Tibial nerve (tissue), 4 donors: ENCODE results near the gene SLAIN2. TPM values are rescaled to one million over a fixed set of nuclear protein-coding genes. Genes with fewer than 3 reads are reported as not detected.

Source experiments
- DNase-seq, 2 donors: peaks; one replicate each; pipeline ENCODE4 v3.0.0-alpha.2; 2019; ENCODE audit warnings: low spot score in 2 of 2
- H3K27ac ChIP-seq, 4 donors: fragments of 200-600 bp; sonication (generic) in 3 of 4; one replicate each; pipeline ENCODE4 v1.5.1; 2017 to 2019; ENCODE audit warnings: mild to moderate bottlenecking in 1 of 4
- H3K27me3 ChIP-seq, 2 donors: fragments of 200-600 bp; sonication (generic) in 1 of 2; one replicate each; pipeline versions ENCODE4 v1.5.1 to v1.6.0; 2017 to 2019
- H3K36me3 ChIP-seq, 3 donors: fragments of 200-600 bp; sonication (generic); one replicate each; pipeline ENCODE4 v1.5.1; 2018 to 2019
- H3K4me1 ChIP-seq, 4 donors: fragments of 200-600 bp; sonication (generic) in 3 of 4; one replicate each; pipeline ENCODE4 v1.5.1; 2017 to 2019
- H3K4me3 ChIP-seq, 4 donors: fragments of 200-600 bp; sonication (generic) in 3 of 4; one replicate each; pipeline ENCODE4 v1.5.1; 2017 to 2019; ENCODE audit warnings: mild to moderate bottlenecking in 1 of 4, moderate library complexity in 1 of 4
- H3K9me3 ChIP-seq, 4 donors: fragments of 200-600 bp; sonication (generic) in 3 of 4; one replicate each; pipeline ENCODE4 v1.5.1; 2017 to 2019
- CTCF ChIP-seq, 5 experiments: fragments of 200-600 bp in 3 of 5; fragments of 450-650 bp in 2 of 5; sonication (generic) in 3 of 5; IDR thresholded peaks; one replicate each; pipeline ENCODE4 v1.5.1; 2016 to 2019; ENCODE audit warnings: antibody characterized with exemption in 5 of 5, mild to moderate bottlenecking in 3 of 5, moderate library complexity in 2 of 5
- EP300 ChIP-seq, 2 donors: sonication (generic); formaldehyde crosslinking; IDR thresholded peaks; one replicate each; pipeline ENCODE4 v1.6.1; 2017; ENCODE audit warnings: antibody characterized with exemption in 2 of 2, mild to moderate bottlenecking in 1 of 2
- POLR2A ChIP-seq, 2 donors: fragments of 450-650 bp; IDR thresholded peaks; one replicate each; pipeline ENCODE4 v1.6.1; 2017; ENCODE audit warnings: antibody characterized with exemption in 2 of 2, mild to moderate bottlenecking in 2 of 2, moderate library complexity in 2 of 2
- WGBS, 2 donors: methylation state at CpG; one replicate each; pipeline ENCODE4 v1.1.5; 2018; 5-methylcytosine and 5-hydroxymethylcytosine counted together
- total RNA-seq, 4 donors: library from RNA; depleted of rRNA; stranded (reverse); fragments of >200 nt; gene quantifications; one replicate each; pipeline ENCODE4 v1.1.0, GENCODE V29; 2016

The SLAIN2 gene
- total RNA-seq, 4 donors from 2014 or later: 23.4 to 53.8 (median 33.8) TPM

- DNase-seq: no peak
- no peaks in the 10 kb centered on the region for H3K4me1 ChIP-seq
- 51 to 59% methylated on average over 2 of the region's 2 CpGs for WGBS, 2 donors
- H3K9me3 ChIP-seq: no peaks in the 10 kb centered on the region
- no peak overlapping the region for H3K4me3 ChIP-seq
- H3K27ac ChIP-seq: no peak overlapping the region
- H3K36me3 ChIP-seq: no peaks in the 10 kb centered on the region
- no peak for TF ChIP-seq CTCF (IDR thresholded peaks at IDR 0.05)
- no peak for TF ChIP-seq EP300 (IDR thresholded peaks at IDR 0.05)
- no peak for TF ChIP-seq POLR2A (IDR thresholded peaks at IDR 0.05)
- H3K27me3 ChIP-seq: no peaks in the 10 kb centered on the region
These were observed 17.0 kb upstream of the SLAIN2 start for GRCh38 chr4:48324281-48324680.

GRCh38 chr4:48329193-48329592, 12.1 kb upstream of the SLAIN2 start:
- Histone ChIP-seq H3K27me3 (no peaks in the 10 kb centered on the region), H3K27ac (peak overlapping the region in 1 of 4 donors; percentile 29), H3K4me3 (no peak overlapping the region), H3K9me3 (no peaks in the 10 kb centered on the region), H3K36me3 (no peaks in the 10 kb centered on the region), H3K4me1 (peaks cover 0 to 17% (median 2%) of the 10 kb centered on the region in 4 donors)
- 89 to 91% methylated on average over 1 of the region's 1 CpG for WGBS, 2 donors
- TF ChIP-seq CTCF (IDR thresholded peaks at IDR 0.05) (no peak), EP300 (IDR thresholded peaks at IDR 0.05) (no peak), POLR2A (IDR thresholded peaks at IDR 0.05) (no peak)
- no peak for DNase-seq

GRCh38 chr4:48329976-48330375, 11.4 kb upstream of the SLAIN2 start:
- Histone ChIP-seq H3K27ac (peak overlapping the region in 2 of 4 donors; percentile 59 to 80), H3K27me3 (no peaks in the 10 kb centered on the region), H3K4me3 (no peak overlapping the region), H3K9me3 (no peaks in the 10 kb centered on the region), H3K4me1 (peaks cover 0 to 17% (median 2%) of the 10 kb centered on the region in 4 donors), H3K36me3 (no peaks in the 10 kb centered on the region)
- TF ChIP-seq CTCF (IDR thresholded peaks at IDR 0.05): no peak
- TF ChIP-seq POLR2A (IDR thresholded peaks at IDR 0.05): no peak
- no peak for TF ChIP-seq EP300 (IDR thresholded peaks at IDR 0.05)
- no peak for DNase-seq

GRCh38 chr4:48331577-48332330, 9.6 kb upstream of the SLAIN2 start:
- 87 to 90% methylated on average over 9 of the region's 9 CpGs for WGBS, 2 donors
- Histone ChIP-seq H3K4me1 (peaks cover 0 to 17% (median 2%) of the 10 kb centered on the region in 4 donors), H3K9me3 (no peaks in the 10 kb centered on the region), H3K27ac (peak overlapping the region in 1 of 4 donors; percentile 32), H3K36me3 (no peaks in the 10 kb centered on the region), H3K27me3 (no peaks in the 10 kb centered on the region), H3K4me3 (no peak overlapping the region)
- DNase-seq: no peak
- TF ChIP-seq EP300 (IDR thresholded peaks at IDR 0.05) (no peak), POLR2A (IDR thresholded peaks at IDR 0.05) (no peak), CTCF (IDR thresholded peaks at IDR 0.05) (no peak)

GRCh38 chr4:48332661-48333060, 8.7 kb upstream of the SLAIN2 start:
- no peak for TF ChIP-seq EP300 (IDR thresholded peaks at IDR 0.05)
- no peak for TF ChIP-seq POLR2A (IDR thresholded peaks at IDR 0.05)
- TF ChIP-seq CTCF (IDR thresholded peaks at IDR 0.05): no peak
- peak overlapping the region in 1 of 4 donors; percentile 32 for H3K27ac ChIP-seq
- H3K36me3 ChIP-seq: no peaks in the 10 kb centered on the region
- peaks cover 0 to 17% (median 2%) of the 10 kb centered on the region in 4 donors for H3K4me1 ChIP-seq
- H3K9me3 ChIP-seq: no peaks in the 10 kb centered on the region
- DNase-seq: no peak
- no peaks in the 10 kb centered on the region for H3K27me3 ChIP-seq
- 85 to 92% methylated on average over 5 of the region's 5 CpGs for WGBS, 2 donors
- H3K4me3 ChIP-seq: no peak overlapping the region
